ENCODE data around the gene INCENP. TPM values are rescaled to one million over a fixed set of nuclear protein-coding genes. Genes with fewer than 3 reads are reported as not detected.

Gene INCENP
- total RNA-seq, 3 donors from 2014 or later (not counting 1 experiment from before 2014, with no cell fraction given) = 24.4 to 47.6 (median 27.3) TPM

DNA sequence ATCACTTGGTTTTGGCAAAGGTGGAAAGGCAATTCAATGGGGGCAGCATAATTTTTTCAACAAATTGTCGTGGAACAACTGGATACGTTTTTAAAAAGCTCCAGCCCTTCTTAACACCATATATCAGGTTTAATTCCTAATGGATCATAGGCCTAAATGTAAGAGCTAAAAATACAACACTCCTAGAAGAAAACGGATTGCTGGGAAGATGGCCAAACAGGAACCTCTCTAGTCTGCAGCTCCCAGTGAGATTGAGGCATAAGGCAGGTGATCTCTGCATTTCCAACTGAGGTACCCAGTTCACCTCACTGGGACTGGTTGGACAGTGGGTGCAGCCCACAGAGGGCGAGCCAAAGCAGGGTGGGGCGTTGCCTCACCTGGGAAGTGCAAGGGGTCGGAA lies 33.8 kb downstream of the INCENP start:
- no peak for DNase-seq
- Mint-ChIP-seq H3K4me1 (no peaks in the 10 kb centered on the region), H3K27ac (no peak overlapping the region), H3K9me3 (no peaks in the 10 kb centered on the region), H3K36me3 (no peaks in the 10 kb centered on the region), H3K27me3 (ENCODE audit: low read depth in 2 of 2) (peaks cover 10 to 32% of the 10 kb centered on the region in 2 donors), H3K4me3 (no peak overlapping the region)
- TF ChIP-seq CTCF (IDR thresholded peaks at IDR 0.05) = no peak
- Histone ChIP-seq H3K27me3 (ENCODE audit: control insufficient read depth, insufficient read depth, low read length) (no peaks in the 10 kb centered on the region), H3K9me3 (ENCODE audit: control insufficient read depth, insufficient read depth, low read length) (no peaks in the 10 kb centered on the region), H3K4me1 (ENCODE audit: control insufficient read depth, insufficient read depth, low read length) (no peaks in the 10 kb centered on the region), H3K27ac (ENCODE audit: low read length) (no peak overlapping the region), H3K4me3 (ENCODE audit: low read length) (no peak overlapping the region), H3K36me3 (ENCODE audit: control insufficient read depth, insufficient read depth, low read length) (peaks cover 5% of the 10 kb centered on the region)
- WGBS (ENCODE audit: insufficient coverage) = 87% methylated on average over 6 of the region's 6 CpGs
- intact Hi-C loops (cut with micrococcal nuclease) = no loop called here
- ATAC-seq = no peak

- no peak overlapping the region for H3K4me3 ChIP-seq (ENCODE audit: low read length)
- TF ChIP-seq CTCF (IDR thresholded peaks at IDR 0.05) = no peak
- Mint-ChIP-seq H3K9me3 (no peaks in the 10 kb centered on the region), H3K4me1 (peaks cover 2 to 3% of the 10 kb centered on the region in 2 donors), H3K27ac (no peak overlapping the region), H3K36me3 (no peaks in the 10 kb centered on the region), H3K4me3 (no peak overlapping the region), H3K27me3 (ENCODE audit: low read depth in 2 of 2) (peaks cover 15 to 50% of the 10 kb centered on the region in 2 donors)
- H3K27me3 ChIP-seq (ENCODE audit: control insufficient read depth, insufficient read depth, low read length) = no peaks in the 10 kb centered on the region
- WGBS (ENCODE audit: insufficient coverage) = 90% methylated on average over 9 of the region's 10 CpGs
- H3K9me3 ChIP-seq (ENCODE audit: control insufficient read depth, insufficient read depth, low read length) = no peaks in the 10 kb centered on the region
- H3K4me1 ChIP-seq (ENCODE audit: control insufficient read depth, insufficient read depth, low read length) = no peaks in the 10 kb centered on the region
- DNase-seq (no peak), ATAC-seq (no peak)
- no peaks in the 10 kb centered on the region for H3K36me3 ChIP-seq (ENCODE audit: control insufficient read depth, insufficient read depth, low read length)
- no peak overlapping the region for H3K27ac ChIP-seq (ENCODE audit: low read length)
- intact Hi-C loops (cut with micrococcal nuclease) = no loop called here
Measured at GRCh38 chr11:62166371-62166770, 42.6 kb downstream of the INCENP start.

DNA sequence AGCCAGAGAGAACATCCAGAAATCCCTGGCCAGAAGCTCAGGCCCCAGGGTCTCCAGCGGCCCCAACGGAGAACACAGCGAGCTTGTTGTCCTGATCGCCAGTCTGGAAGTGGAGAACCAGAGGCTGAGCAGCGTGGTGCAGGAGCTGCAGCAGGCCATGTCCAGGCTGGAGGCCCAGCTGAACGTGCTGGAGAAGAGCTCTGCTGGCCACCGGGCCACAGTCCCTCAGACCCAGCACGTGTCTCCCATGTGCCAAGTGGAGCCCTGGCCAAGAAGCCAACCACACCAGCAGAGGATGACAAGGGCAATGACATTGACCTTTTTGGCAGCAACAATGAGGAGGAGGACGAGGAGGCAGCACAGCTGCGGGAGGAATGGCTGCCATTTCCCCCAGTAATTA lies 45.6 kb downstream of the INCENP start:
- Mint-ChIP-seq H3K36me3 (no peaks in the 10 kb centered on the region), H3K27ac (no peak overlapping the region), H3K4me3 (no peak overlapping the region), H3K9me3 (no peaks in the 10 kb centered on the region), H3K4me1 (peaks cover 4 to 5% of the 10 kb centered on the region in 2 donors), H3K27me3 (ENCODE audit: low read depth in 2 of 2) (peaks cover 23 to 56% of the 10 kb centered on the region in 2 donors)
- Histone ChIP-seq H3K27me3 (ENCODE audit: control insufficient read depth, insufficient read depth, low read length) (no peaks in the 10 kb centered on the region), H3K27ac (ENCODE audit: low read length) (no peak overlapping the region), H3K4me1 (ENCODE audit: control insufficient read depth, insufficient read depth, low read length) (no peaks in the 10 kb centered on the region), H3K36me3 (ENCODE audit: control insufficient read depth, insufficient read depth, low read length) (no peaks in the 10 kb centered on the region), H3K9me3 (ENCODE audit: control insufficient read depth, insufficient read depth, low read length) (no peaks in the 10 kb centered on the region), H3K4me3 (ENCODE audit: low read length) (no peak overlapping the region)
- intact Hi-C loops (cut with micrococcal nuclease) = no loop called here
- WGBS (ENCODE audit: insufficient coverage) = 88% methylated on average over 10 of the region's 10 CpGs
- no peak for ATAC-seq
- DNase-seq = no peak
- TF ChIP-seq CTCF (IDR thresholded peaks at IDR 0.05) = no peak

DNA sequence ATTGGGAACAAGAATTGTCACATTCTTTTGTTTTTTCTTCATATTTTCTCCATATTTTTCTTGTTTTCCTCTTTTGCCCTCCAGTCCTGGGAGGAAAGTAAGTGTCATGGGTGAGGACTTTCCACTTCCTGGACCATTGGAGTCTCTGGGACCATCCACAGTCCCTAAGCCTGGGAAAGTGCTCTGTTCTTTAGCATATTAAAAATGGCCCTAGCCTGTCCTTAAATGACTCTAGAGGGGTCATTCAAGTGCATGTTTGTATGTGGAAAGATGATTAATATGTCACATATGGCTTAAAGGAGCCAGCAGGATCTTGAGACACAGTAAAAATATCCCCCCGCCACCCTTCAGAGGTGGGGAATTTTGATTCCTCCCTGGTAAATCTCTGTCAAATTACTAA lies 46.1 kb downstream of the INCENP start:
- H3K4me3 Mint-ChIP-seq = no peak overlapping the region
- intact Hi-C loops (cut with micrococcal nuclease) = loop anchor here (5.0 kb wide), 2 partner anchors 142 to 207 kb away; no protein-coding TSS in a partner anchor
- no peaks in the 10 kb centered on the region for H3K36me3 ChIP-seq (ENCODE audit: control insufficient read depth, insufficient read depth, low read length)
- no peaks in the 10 kb centered on the region for H3K36me3 Mint-ChIP-seq
- peaks cover 23 to 55% of the 10 kb centered on the region in 2 donors for H3K27me3 Mint-ChIP-seq (ENCODE audit: low read depth in 2 of 2)
- ATAC-seq (no peak), DNase-seq (no peak)
- H3K27ac Mint-ChIP-seq = no peak overlapping the region
- no CpG with 5 or more reads among the region's 1 CpG for WGBS (ENCODE audit: insufficient coverage)
- peaks cover 4 to 5% of the 10 kb centered on the region in 2 donors for H3K4me1 Mint-ChIP-seq
- H3K4me3 ChIP-seq (ENCODE audit: low read length) = no peak overlapping the region
- H3K9me3 Mint-ChIP-seq = no peaks in the 10 kb centered on the region
- H3K9me3 ChIP-seq (ENCODE audit: control insufficient read depth, insufficient read depth, low read length) = no peaks in the 10 kb centered on the region
- H3K4me1 ChIP-seq (ENCODE audit: control insufficient read depth, insufficient read depth, low read length) = no peaks in the 10 kb centered on the region
- H3K27ac ChIP-seq (ENCODE audit: low read length) = no peak overlapping the region
- H3K27me3 ChIP-seq (ENCODE audit: control insufficient read depth, insufficient read depth, low read length) = no peaks in the 10 kb centered on the region
- no peak for TF ChIP-seq CTCF (IDR thresholded peaks at IDR 0.05)

Data from natural killer cell (primary cell).